CD14-positive monocyte (primary cell): ENCODE data around the gene QKI. TPM values are rescaled to one million over a fixed set of nuclear protein-coding genes. Genes with fewer than 3 reads are reported as not detected.

Source experiments
- DNase-seq, 3 donors: peaks; one replicate each; pipeline ENCODE4 v3.0.0-alpha.2; 2011 to 2022
- H2AFZ ChIP-seq: 2 replicates; pipeline ENCODE4 v1.6.0; 2012; ENCODE audit warnings: mild to moderate bottlenecking, low read depth, low read length, inconsistent platforms; ENCODE audit not compliant: insufficient read depth, poor library complexity, severe bottlenecking
- H3K27ac ChIP-seq, 2 donors: 1 replicate in 1 of 2; 2 replicates in 1 of 2; pipeline ENCODE4 v1.5.1; 2012 to 2013; ENCODE audit warnings: low read length in 2 of 2, control low read depth in 1 of 2, inconsistent platforms in 1 of 2, low read depth in 1 of 2, mild to moderate bottlenecking in 1 of 2
- H3K27me3 ChIP-seq, 2 donors: one replicate each; pipeline versions ENCODE4 v1.6.0 to v1.6.1; 2011 to 2013; ENCODE audit warnings: low read length in 2 of 2; ENCODE audit not compliant: control insufficient read depth in 2 of 2, insufficient read depth in 2 of 2
- H3K36me3 ChIP-seq, 2 donors: replicated peaks in 1 of 2; 1 replicate in 1 of 2; 2 replicates in 1 of 2; pipeline versions ENCODE4 v1.5.1 to v1.6.1; 2012 to 2013; ENCODE audit warnings: low read length in 2 of 2, control low read depth in 1 of 2, inconsistent platforms in 1 of 2, mild to moderate bottlenecking in 1 of 2; ENCODE audit not compliant: insufficient read depth in 2 of 2, control insufficient read depth in 1 of 2
- H3K4me1 ChIP-seq, 2 donors: 1 replicate in 1 of 2; 2 replicates in 1 of 2; pipeline versions ENCODE4 v1.5.1 to v1.6.1; 2012 to 2013; ENCODE audit warnings: low read length in 2 of 2, control low read depth in 1 of 2, inconsistent platforms in 1 of 2, mild to moderate bottlenecking in 1 of 2, moderate library complexity in 1 of 2; ENCODE audit not compliant: insufficient read depth in 2 of 2, control insufficient read depth in 1 of 2
- H3K4me2 ChIP-seq: replicated peaks from 2 replicates; pipeline ENCODE3; 2012; ENCODE audit warnings: low read length, moderate library complexity, mild to moderate bottlenecking; ENCODE audit not compliant: poor library complexity, severe bottlenecking; ENCODE audit errors: extremely low read depth
- H3K4me3 ChIP-seq, 3 experiments: fragments of 200-600 bp in 1 of 3; sonication (generic) in 1 of 3; replicated peaks in 1 of 3; 1 replicate in 2 of 3; 2 replicates in 1 of 3; pipeline ENCODE4 v1.5.1; 2011 to 2013; ENCODE audit warnings: low read length in 3 of 3, mild to moderate bottlenecking in 3 of 3, control low read depth in 2 of 3, low read depth in 2 of 3, inconsistent platforms in 1 of 3, moderate library complexity in 1 of 3
- H3K79me2 ChIP-seq: 2 replicates; pipeline ENCODE4 v1.6.0; 2012; ENCODE audit warnings: mild to moderate bottlenecking, control low read depth, inconsistent platforms, low read length, moderate library complexity; ENCODE audit not compliant: insufficient read depth
- H3K9ac ChIP-seq: 2 replicates; pipeline ENCODE4 v1.6.0; 2017; ENCODE audit warnings: low read length, mild to moderate bottlenecking; ENCODE audit not compliant: insufficient read depth, poor library complexity, severe bottlenecking
- H3K9me3 ChIP-seq, 2 donors: replicated peaks in 1 of 2; 1 replicate in 1 of 2; 2 replicates in 1 of 2; pipeline versions ENCODE4 v1.5.1 to v1.6.1; 2012 to 2013; ENCODE audit warnings: low read length in 2 of 2, control low read depth in 1 of 2; ENCODE audit not compliant: control insufficient read depth in 1 of 2, insufficient read depth in 1 of 2
- H4K20me1 ChIP-seq: 2 replicates; pipeline ENCODE4 v1.6.0; 2012; ENCODE audit warnings: mild to moderate bottlenecking, low read length, control low read depth, moderate library complexity; ENCODE audit not compliant: insufficient read depth
- H3K27ac Mint-ChIP-seq, 7 donors: one replicate each; pipeline ENCODE4 v1.8.0; 2020; ENCODE audit warnings: mild to moderate bottlenecking in 7 of 7, mixed read lengths in 7 of 7, moderate library complexity in 6 of 7, inconsistent platforms in 2 of 7
- H3K27me3 Mint-ChIP-seq, 3 donors: one replicate each; pipeline ENCODE4 v1.8.0; 2021 to 2022; ENCODE audit warnings: low read depth in 3 of 3, mild to moderate bottlenecking in 3 of 3, mixed read lengths in 3 of 3, moderate library complexity in 3 of 3, inconsistent platforms in 1 of 3
- H3K36me3 Mint-ChIP-seq, 2 donors: one replicate each; pipeline ENCODE4 v1.8.0; 2020; ENCODE audit warnings: mixed read lengths in 2 of 2, inconsistent platforms in 1 of 2, mild to moderate bottlenecking in 1 of 2
- H3K4me1 Mint-ChIP-seq: one replicate; pipeline ENCODE4 v1.8.0; 2020; ENCODE audit warnings: mild to moderate bottlenecking, mixed read lengths
- H3K4me3 Mint-ChIP-seq, 2 donors: one replicate each; pipeline ENCODE4 v1.8.0; 2020; ENCODE audit warnings: mild to moderate bottlenecking in 2 of 2, mixed read lengths in 2 of 2, moderate library complexity in 1 of 2
- H3K9me3 Mint-ChIP-seq, 7 donors: one replicate each; pipeline ENCODE4 v1.8.0; 2020 to 2022; ENCODE audit warnings: mixed read lengths in 7 of 7, mild to moderate bottlenecking in 6 of 7, moderate library complexity in 6 of 7, inconsistent platforms in 2 of 7
- WGBS: methylation state at CpG from one replicate; pipeline ENCODE4 v1.1.5; 2013; ENCODE audit warnings: missing lambda C conversion rate; ENCODE audit not compliant: insufficient coverage; 5-methylcytosine and 5-hydroxymethylcytosine counted together
- intact Hi-C, 2 donors: fragments of 100-400 bp; cut with micrococcal nuclease; formaldehyde crosslinking; loops; one replicate each; pipeline versions ENCODE4 v1.15.0 to v1.15.1; 2023
- polyA plus RNA-seq, 3 donors: library from polyadenylated mRNA; depleted of rRNA in 1 of 3; unstranded in 2 of 3; stranded (reverse) in 1 of 3; fragments of 300-500 nt in 2 of 3; fragments of >200 nt in 1 of 3; fragmentation: Illumina TruSeq in 2 of 3; gene quantifications; 1 replicate in 2 of 3; 2 replicates in 1 of 3; pipeline ENCODE4 v1.2.3, GENCODE V29; 2012 to 2021
- TF ChIP-seq, protein P1 (sequence below): fragments of 200-600 bp; IDR thresholded peaks from one replicate; pipeline ENCODE4 v1.8.0; 2022; ENCODE audit warnings: antibody characterized with exemption, mild to moderate bottlenecking

Gene QKI
- polyA plus RNA-seq, 3 donors: 24.3 to 154 (median 71.8) TPM

DNA sequence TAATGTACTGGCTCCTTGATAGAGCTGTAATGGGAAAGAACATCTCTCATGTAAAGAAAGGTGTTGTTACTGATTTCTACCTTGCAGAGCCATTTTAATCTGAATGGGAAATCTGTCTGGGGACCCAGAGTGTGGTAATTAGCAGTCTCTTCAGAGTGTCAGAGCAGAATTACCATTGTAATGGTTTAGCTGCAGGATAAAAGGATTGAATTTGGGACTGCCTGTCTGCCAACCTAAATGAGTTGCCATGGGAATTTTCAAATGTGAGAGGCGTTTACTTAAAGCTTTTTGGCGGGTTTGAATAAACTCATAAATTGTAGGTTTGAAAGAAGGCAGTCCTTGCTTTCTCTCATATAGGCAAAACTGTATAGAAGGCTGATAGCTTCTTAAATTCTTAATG lies 128.8 kb downstream of the QKI start:
- Mint-ChIP-seq H3K4me3 (no peak overlapping the region), H3K36me3 (peaks cover 21 to 31% of the 10 kb centered on the region in 2 donors), H3K27me3 (no peaks in the 10 kb centered on the region), H3K4me1 (peaks cover 11% of the 10 kb centered on the region), H3K9me3 (no peaks in the 10 kb centered on the region), H3K27ac (no peak overlapping the region)
- WGBS: no CpG with 5 or more reads among the region's 2 CpGs
- H3K9ac ChIP-seq: no peak overlapping the region
- no peaks in the 10 kb centered on the region for H3K9me3 ChIP-seq
- no peak overlapping the region for H2AFZ ChIP-seq
- TF ChIP-seq, protein P1, sequence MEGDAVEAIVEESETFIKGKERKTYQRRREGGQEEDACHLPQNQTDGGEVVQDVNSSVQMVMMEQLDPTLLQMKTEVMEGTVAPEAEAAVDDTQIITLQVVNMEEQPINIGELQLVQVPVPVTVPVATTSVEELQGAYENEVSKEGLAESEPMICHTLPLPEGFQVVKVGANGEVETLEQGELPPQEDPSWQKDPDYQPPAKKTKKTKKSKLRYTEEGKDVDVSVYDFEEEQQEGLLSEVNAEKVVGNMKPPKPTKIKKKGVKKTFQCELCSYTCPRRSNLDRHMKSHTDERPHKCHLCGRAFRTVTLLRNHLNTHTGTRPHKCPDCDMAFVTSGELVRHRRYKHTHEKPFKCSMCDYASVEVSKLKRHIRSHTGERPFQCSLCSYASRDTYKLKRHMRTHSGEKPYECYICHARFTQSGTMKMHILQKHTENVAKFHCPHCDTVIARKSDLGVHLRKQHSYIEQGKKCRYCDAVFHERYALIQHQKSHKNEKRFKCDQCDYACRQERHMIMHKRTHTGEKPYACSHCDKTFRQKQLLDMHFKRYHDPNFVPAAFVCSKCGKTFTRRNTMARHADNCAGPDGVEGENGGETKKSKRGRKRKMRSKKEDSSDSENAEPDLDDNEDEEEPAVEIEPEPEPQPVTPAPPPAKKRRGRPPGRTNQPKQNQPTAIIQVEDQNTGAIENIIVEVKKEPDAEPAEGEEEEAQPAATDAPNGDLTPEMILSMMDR: no peak
- no peak overlapping the region for H3K4me2 ChIP-seq
- peaks cover 93% of the 10 kb centered on the region for H3K79me2 ChIP-seq
- DNase-seq: no peak
- no peaks in the 10 kb centered on the region for H3K4me1 ChIP-seq
- intact Hi-C loops: no loop called here
- H3K36me3 ChIP-seq: peaks cover under 1 to 36% of the 10 kb centered on the region in 2 donors
- no peaks in the 10 kb centered on the region for H3K27me3 ChIP-seq
- H3K4me3 ChIP-seq: no peak overlapping the region
- H3K27ac ChIP-seq: no peak overlapping the region
- peaks cover 99% of the 10 kb centered on the region for H4K20me1 ChIP-seq

DNA sequence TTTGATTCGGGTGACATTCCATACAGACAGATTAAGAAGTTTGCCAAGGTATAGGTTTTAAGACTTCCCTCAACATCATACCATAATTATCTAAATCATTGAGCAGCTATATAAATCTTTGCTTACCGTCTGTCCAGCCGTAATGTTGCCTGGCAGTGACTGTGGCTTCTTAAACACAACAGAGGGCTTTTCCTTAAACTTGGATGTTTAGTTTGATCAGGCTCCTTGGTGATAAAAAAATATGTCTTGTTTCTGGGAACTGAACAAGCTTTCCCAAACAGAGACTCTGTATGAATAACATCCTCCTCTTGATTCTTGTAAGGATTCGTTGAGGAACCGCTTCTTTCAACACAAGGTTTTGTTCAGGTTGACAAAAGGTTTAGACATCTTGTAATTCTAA lies 130.9 kb downstream of the QKI start:
- peaks cover 12 to 36% of the 10 kb centered on the region in 2 donors for H3K36me3 Mint-ChIP-seq
- intact Hi-C loops: no loop called here
- peaks cover 99% of the 10 kb centered on the region for H4K20me1 ChIP-seq

More for the DNA sequence above, 130.9 kb downstream of the QKI start:
- Mint-ChIP-seq H3K27me3 (no peaks in the 10 kb centered on the region), H3K4me3 (no peak overlapping the region), H3K9me3 (no peaks in the 10 kb centered on the region), H3K4me1 (peaks cover 6% of the 10 kb centered on the region), H3K27ac (no peak overlapping the region)
- no peak overlapping the region for H3K4me3 ChIP-seq
- H3K9me3 ChIP-seq: no peaks in the 10 kb centered on the region
- peaks cover 0 to 35% of the 10 kb centered on the region in 2 donors for H3K36me3 ChIP-seq
- H3K4me1 ChIP-seq: no peaks in the 10 kb centered on the region
- peaks cover 93% of the 10 kb centered on the region for H3K79me2 ChIP-seq
- H3K27me3 ChIP-seq: no peaks in the 10 kb centered on the region
- WGBS: no CpG with 5 or more reads among the region's 5 CpGs
- TF ChIP-seq, protein P1: no peak
- H3K4me2 ChIP-seq: no peak overlapping the region
- H3K9ac ChIP-seq: no peak overlapping the region
- no peak overlapping the region for H3K27ac ChIP-seq
- no peak overlapping the region for H2AFZ ChIP-seq
- DNase-seq: no peak
